Fibroblast of the conjunctiva (primary cell): ENCODE measurements around the gene TULP1.

Experiments
- DNase-seq: peaks from one replicate; pipeline ENCODE4 v3.0.0-alpha.2; 2010; ENCODE audit warnings: low read depth

TULP1 gene

DNA sequence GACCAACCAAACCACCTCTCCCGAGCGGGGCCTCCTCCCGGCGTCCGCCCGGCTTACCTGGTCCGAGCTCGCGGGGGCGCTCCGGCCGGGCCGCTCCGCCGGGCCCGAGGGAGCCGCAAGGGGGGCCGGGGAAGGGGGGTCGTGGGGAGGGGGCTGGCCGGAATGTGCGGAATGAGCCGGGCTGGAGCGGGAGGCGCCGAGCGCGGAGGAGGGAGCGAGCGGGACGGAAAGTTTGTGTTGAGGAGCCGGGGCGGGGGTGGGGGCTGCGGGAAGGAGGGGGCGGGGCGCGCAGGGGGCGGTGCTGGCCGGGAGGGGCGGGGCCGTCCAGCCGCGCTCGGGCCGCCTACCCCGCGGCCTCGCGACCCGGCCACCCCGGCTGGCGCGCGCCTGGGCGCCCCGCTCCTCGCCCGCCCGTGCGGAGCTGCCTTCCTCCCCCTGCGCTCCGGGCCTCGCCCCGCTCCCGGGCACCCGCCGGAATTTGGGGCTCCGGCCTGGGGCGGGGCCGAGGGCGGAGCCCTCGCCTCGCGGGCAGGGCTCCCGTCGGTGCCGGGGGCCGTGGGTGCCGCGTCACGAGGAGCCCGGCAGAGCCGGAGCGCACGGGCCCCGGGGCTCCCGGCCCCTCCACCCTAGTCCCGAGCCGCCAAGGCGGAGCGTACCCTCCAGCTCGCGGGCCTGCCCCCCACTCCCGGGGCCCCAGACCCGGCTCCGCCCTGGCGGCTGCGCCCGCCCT is 15.7 kb downstream of the TULP1 start, which contains the start of gene TEAD3:
Gene TEAD3 (minus strand): TSS at position 239 of the 730 bp plus-strand sequence.
- no peak for DNase-seq

DNA sequence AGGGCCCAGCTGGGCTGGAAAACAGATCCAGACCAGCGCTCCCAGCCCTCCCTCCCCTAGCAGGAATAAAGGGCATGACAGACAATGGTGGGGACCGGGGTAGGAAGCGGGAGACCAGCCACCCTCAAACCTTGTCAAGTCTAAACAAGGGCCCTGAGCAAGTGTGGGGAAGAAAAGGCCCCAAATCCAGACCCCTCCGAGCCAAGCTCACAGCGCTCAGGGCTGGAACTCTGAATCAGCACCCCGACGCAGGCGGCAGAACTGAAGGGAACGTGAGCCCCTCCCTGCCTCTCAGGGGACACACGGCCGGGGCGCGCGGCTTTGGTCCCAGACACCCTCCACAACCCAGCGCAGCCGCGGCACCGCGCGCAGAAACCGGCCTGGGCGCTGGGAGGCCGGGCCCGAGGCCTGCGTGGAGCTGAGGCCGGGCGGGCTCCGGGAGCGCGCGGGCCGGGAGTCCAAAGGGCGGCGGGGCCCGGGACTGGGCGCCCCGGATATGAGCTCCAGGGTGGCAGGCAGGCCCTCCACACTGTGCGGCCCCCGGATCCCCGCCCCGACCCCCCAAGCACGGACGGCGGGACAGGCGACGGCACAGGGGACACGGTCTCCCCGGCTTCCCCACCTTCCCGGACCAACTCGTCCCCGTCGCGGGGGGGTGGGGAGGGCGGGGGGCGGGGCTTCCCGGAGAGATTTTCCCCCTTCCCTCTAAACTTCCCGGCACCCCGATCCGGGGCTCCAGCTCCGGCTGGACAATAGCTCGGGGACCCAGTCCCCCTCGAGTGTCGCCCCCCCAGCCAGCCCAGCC is 16.5 kb downstream of the TULP1 start:
- no peak for DNase-seq

DNA sequence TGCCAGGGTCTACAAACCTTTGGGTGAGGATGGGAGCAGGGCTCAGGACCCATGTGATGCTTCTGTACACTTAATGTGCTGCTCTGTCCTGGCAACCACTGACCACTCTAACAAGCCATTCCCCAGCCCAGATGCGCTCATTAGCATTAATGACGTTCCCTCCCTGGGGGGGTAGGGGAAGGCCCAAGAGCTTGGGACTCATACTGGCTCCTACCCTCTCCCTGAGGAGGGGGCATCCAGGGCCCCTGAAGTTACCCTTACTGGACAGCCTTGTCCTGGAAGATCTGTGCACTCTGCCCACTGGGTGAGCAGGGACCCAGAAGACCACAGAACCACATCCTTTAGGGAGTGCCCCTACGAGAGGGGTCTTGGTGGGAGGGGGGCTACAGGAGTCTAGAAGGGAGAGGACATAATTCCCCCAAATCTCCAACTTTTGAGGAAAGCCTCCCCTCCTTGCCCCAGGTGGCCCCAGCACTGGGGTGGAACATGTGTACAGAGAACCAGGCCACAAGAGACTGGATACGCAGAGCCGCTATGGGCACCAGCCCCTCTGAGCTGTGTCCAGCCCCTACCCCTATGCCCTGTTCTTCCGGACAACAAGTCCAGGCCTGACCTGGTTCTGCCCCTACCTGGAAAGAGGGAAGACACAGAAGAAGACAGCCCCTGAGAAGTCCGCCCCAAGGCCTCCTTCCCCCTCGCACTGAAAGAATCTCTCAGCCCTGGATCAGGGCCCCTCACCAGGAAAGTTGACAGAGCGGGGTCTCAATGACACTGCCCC is 17.2 kb downstream of the TULP1 start:
- no peak for DNase-seq

DNA sequence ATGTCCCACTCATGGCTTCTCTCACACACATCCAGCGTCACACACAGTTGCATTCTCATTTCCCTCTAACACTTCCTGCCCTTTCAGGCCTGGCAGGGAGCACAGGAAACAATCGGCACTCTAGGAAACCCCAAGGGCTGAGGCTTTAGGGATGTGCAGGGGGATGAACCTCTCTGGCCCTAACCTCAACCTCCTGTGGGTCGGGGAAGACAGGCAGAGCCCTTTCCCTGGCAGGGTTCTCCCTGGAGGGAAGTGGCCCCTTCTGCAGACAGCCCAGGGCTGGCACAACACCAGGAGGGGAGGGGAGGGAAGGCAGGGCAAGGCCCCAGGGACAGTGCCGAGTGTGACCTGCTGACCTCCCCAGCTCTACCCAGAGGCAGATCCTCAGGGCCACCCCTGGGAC is 18.5 kb downstream of the TULP1 start:
- DNase-seq, result no peak

DNA sequence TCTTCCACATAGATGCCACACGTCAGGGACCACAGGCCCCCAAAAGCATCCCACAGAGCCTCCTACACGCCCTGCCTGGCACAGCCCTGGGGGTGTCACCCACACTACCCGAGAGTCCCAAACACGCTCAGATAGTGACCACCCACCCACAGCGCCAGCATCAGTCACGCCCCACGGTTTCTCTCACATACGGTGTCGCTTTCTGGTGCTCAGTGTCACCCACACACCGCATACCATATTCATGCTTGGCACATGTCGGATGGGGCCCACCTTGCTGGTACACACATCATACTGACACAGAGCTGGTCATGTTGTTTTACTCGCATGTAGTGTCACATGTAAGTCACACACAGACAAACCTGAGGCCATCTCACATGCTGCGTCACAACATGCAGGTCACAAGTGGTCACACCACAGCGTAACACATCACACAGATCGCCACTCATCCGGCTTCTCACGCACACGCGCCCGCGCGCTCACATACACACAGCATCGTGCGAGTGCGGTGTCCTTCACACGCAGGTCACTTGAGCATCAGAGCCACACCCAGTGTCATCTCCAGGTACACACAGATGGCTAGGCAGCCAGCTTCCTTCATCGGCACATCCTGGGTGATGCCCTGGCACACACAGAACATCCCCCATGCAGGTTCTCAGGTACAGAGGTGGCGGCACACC is 19.3 kb downstream of the TULP1 start:
- DNase-seq, result no peak

DNA sequence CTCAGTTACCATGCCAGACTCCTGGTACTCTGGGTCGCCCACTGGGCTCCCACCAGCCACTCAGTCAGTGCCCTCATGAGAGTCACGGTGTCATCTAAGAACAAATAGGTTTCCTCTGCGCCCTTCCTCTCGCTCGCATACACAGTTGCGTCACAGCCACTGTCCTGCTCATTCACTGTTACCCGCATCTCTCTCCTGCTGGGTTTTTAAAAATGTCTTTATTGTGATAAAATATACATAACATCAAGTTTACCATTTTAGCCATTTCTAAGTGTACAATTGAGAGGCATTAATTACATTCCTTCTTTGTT is 19.8 kb downstream of the TULP1 start:
- DNase-seq, result no peak

DNA sequence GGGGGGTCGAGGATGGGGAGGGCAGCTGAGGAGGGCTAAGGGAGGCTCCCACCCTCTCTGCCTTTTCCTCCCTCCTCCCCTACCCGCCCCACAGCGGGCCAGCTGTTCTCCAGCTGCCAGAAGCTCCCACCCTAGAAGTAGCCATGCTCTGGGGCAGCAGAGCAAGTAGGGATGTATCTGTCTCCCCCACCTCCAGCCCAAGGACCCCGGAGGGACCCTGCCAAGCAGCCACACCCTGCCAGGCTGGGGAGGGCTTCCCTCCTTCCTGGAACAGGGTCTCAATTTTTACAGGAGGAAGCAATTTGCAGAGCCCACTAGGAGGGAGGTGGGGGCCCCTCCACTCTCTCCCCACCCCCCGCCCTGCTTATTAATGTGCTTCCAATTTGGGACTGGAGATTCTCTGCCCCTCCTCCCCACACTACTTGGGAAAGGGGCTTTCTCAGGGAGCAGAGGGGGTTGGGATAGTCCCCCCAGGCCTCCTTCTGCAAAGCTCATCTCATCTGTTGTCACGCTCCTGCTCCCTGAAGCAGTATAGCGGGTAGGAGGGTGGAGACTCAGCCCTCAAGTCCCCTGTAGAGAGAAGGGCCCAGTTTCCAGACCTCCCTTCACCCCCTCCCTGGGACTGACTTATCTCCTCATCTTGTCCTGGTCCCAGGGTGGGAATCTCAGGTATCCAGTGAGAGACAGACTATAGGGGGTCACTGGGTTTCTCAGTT is 20.3 kb downstream of the TULP1 start:
- DNase-seq, result no peak

DNA sequence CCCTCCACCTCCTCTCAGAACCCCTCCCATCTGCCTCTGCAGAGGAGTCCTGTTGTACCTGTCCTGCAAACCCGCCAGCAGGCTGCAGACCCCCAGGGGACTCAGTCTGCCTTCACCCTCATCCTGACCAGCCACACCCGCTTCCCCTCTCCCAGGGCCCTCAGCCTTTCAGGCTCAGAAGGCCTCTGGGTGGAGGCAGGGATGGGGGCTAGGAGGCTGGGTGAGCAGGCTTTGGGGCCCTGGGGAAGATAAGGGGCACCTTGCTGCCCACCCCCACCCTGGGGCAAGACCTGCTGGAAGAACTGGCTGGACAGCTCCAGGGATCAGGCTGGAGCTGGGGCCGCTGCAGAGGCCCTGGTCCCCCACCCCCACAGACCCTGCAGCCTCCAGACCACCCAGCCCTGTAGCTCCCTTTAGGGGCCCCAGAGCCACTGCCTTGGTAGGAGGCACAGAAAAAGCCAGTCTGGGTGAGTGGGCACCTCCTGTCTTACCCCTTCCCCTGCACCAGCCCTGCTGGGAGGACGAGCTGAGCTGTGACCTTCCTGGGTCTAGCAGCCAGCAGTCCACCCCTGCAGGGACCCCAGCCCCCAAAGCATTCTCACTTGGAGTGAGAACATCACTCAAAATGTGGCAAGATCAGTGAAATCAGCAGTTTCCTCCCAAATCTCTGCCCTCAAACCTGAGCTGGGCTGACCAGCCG is 21.0 kb downstream of the TULP1 start:
- no peak for DNase-seq

DNA sequence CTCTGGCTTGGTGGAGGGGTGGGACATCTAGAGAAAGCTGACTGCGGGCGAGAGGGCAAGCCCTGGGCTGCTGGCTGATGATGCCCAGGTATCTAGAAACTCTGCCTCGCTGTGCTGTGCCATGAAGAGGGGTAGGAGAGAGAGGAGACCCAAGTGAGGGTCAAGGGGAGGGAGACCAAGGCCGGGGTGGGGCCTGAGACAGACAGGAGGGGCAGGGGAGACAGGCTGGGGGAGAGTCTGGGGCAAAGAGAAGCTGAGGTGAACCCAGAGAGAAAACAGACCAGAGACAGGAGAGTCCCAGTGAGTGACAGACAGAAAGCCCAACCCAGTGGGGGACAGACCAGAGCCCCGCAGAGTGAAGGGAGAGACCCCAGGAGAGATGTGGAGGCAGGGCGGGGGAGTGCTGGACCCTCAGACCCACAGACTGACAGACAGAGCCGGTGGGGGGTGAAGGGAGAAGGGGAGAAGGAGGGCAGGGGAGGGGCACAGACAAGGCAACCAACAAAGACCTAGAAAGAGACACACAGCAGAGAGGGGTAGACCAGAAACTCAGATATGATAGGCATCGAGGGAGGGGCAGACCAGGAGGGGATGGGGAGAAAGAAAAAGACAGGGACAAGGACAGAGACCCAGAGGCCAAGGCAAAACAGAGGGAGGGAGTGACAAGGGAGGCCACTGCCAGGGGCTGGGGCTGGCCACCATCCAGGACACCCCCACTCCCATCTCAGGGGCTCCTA is 21.7 kb downstream of the TULP1 start:
- no peak for DNase-seq

DNA sequence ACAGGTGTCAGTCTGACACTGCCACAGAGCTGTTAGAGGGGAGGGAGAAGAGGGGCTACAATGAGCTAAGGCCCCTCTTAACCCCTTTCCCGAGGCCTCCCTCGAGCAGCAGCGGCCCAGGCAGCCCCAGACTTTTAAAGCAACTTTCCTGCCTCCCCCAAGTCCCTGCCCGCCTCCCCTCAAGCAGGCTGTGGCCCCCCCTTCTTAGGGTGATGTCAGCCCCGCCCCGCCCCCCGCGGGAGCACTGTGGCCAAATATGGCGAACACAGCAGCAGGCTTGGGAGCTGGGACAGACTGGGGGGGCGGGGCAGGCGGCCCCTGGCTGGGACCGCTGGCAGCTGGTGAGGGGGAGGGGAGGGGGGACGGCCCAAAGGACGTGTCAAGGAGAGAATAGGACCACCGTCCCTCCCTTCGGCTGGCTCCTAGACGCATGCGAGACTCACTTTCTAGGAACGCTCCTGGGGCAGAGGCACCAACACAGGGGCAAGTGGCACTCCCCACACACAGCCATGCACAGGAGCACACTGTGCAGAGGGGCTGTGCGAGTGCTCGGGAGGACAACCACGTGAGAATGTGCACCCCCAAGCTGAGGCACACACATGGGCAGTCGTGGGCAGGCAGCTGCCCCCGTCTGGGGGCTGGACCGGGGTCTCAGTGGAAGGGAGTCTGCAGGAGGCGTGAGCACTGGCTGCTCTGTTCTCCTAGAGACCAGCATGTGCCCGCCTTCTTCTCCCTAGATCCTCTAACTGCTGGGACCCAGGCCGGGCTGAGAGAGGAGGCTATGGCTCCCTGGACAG is 22.5 kb downstream of the TULP1 start:
- no peak for DNase-seq

DNA sequence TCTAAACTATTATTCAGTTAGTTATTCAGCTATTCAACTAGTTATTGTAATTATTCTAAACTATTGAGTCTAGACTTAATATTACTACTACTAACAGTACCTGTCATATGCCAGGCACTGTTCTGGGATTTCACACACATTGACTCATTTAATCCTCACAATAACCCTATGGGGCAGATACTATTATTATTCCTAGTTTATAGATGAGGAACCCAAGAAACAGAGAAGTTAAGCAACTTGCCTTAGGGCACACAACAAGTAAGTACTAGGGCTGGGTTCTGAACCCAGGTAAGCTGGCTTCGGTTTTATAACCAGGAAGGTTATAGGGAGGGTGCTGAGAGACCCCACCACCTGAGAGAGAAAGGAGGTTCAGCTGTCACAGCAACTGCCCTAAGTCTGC is 23.6 kb downstream of the TULP1 start:
- no peak for DNase-seq

DNA sequence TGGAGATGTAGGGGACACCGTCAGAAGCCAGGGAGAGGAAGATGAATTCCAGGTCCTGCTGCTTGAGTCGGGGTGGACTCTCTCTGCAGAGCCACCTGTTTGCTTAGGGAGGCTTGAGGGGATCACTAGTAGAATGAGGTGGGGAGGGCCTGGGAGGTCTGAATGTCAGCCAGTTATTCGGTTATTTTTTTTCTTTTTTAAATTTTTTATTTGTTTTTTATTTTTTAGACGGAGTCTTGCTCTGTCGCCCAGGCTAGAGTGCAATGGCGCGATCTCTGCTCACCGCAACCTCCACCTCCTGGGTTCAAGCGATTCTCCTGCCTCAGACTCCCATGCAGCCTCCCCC is 24.2 kb downstream of the TULP1 start:
- DNase-seq, result no peak

DNA sequence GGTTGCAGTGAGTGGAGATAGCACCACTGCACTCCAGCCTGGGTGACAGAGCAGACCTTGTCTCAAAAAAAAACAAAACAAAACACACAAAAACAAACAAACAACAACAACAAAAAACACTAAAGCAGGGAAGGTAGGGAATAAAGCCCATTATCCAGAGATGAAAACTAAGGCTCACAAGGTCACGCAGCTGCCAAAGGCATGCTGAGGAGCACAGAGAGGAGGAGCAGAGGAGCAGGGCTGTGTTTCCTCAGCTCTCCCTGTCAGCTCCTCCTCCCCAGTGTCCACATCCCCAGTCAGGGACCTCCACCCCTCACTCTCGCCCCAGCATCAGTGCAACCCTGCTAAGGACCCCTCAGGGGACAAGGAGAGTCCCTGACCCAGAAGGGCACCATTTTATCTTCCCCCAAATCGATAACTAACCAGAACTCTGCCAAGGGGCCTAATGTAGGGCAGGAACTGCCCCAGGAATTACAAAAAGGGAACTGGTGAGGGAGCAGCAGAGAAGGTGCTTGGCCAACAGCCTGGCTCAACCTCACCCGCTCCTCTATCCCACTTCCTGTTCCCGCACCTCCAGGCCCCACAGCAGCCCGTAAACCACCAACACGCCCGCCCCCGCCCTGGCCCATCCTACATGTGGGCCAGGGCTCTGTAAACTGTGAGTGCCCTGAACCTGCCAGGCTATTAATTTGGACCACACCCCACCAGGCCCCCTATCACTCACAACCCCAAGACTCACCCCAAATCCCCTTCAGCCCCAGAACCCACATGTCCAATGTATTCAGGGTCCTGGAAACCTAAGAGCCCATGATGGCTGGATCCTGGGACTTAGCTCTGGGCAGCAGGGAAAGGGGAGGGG is 24.8 kb downstream of the TULP1 start:
- DNase-seq, result no peak

DNA sequence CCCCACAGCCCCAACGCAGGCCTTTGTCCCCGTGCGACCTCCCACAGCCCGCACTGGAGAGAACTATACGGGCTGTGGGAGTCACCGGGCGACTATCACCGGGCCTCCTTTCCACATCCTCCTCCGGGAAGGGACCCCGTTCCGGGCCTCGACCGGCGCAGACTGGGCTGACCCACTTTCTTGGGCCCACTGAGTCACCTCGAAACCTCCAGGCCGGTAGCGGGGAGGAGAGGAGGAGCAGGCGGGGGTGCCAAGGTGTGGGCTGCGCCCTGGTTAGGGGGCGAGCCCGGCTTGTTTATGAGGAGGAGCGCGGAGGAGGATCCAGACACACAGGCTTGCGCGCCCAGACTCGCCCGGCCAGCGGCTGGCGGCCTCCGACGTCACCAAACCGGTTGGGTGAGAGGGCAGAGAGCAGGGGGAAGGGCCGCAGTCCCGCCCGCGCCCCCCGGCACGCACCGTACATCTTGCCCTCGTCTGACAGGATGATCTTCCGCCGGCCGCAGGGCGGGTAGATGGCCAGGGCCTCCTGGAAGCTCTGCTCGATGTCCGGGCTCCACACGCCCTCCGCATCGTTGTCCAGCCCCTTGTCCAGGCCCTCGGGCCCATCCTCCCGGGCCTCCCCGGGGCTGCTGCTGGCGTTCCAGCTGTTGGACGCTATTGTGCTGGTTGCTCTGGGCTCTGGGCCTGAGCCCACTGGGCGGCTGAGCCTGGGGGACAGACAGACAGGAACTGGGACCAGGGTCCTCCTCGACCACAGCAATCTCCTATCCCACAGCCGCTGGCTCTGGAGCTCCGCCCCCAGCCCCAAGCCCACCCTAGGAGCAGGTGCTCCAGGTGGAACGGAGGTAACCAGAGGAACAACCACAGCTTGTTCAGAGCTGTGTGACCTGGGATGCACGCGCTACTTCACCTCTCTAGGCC is 26.4 kb downstream of the TULP1 start:
- DNase-seq, result no peak

DNA sequence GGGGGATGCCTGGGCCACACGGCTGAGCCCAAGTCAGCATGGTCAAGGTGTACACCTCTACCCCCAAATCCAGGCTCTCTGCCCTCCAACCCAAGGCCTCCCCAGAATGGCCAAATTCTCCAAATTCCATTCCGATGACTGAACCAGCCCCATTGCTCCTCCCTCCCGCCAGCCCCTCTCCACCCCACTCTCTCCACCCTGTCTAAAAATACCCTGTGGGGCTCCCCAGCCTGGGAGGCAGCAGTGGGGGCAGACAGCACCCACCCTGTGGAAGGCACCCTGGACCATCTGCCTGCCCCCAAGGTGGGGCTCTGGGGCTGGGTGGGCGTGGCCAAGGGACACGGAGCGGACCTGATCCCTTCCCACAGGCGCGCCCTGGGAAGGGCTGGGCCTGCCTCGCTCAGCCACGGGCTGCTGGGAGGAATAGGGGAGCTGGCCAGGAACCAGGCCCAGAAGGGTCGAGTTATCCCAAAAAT is 27.3 kb downstream of the TULP1 start:
- no peak for DNase-seq

DNA sequence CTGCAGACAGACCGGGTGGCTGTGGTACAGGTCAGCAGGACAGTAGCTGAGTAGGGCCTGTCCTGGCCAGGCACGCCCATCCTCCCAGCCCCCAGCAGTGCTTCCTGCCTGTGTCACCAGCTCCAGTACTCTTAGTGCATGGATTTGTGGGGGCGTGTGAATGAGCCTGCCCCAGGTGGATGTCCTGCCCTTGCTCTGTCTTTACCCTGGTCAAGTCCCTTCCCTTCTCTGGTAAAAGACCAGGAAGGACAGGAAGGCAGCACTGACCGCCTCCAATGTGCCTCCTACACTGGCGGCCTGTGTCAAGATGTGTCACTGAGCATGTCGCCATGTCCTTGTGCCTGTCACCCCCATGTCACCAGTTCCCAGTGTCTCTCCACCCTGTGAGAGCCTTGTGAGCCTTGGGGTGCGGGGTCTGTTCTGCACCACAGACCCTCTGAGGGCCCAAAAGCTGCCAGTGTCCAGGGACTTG is 27.7 kb downstream of the TULP1 start:
- no peak for DNase-seq
